Neural cell (in vitro differentiated cells): ENCODE measurements around the gene NUSAP1. TPM values are rescaled to one million over a fixed set of nuclear protein-coding genes. Genes with fewer than 3 reads are reported as not detected.

Experiments
- H2AFZ ChIP-seq: fragments of 200-600, 300-800 bp; sonication (generic), shearing (Covaris generic); 2 replicates; pipeline ENCODE4 v1.6.0; 2014; ENCODE audit warnings: low read depth, mild to moderate bottlenecking, antibody characterized with exemption, low read length, moderate library complexity
- H3F3A ChIP-seq: fragments of 200-600 bp; shearing (Covaris generic); 2 replicates; pipeline ENCODE4 v1.6.1; 2016; ENCODE audit warnings: mild to moderate bottlenecking, moderate library complexity, mixed read lengths, antibody characterized with exemption, low read length; ENCODE audit not compliant: insufficient read depth, poor library complexity, severe bottlenecking
- H3K27ac ChIP-seq: fragments of 200-600, 300-800 bp; sonication (generic), shearing (Covaris generic); 2 replicates; pipeline ENCODE4 v1.5.1; 2014; ENCODE audit warnings: mild to moderate bottlenecking, low read length, moderate library complexity
- H3K27me3 ChIP-seq: fragments of 300-800, 200-600 bp; sonication (generic), shearing (Covaris generic); 2 replicates; pipeline ENCODE4 v1.6.0; 2014; ENCODE audit warnings: mild to moderate bottlenecking, low read depth, low read length, moderate library complexity; ENCODE audit not compliant: insufficient read depth
- H3K36me3 ChIP-seq: fragments of 300-800, 200-600 bp; sonication (generic), shearing (Covaris generic); 2 replicates; pipeline ENCODE4 v1.5.1; 2014; ENCODE audit warnings: mild to moderate bottlenecking, antibody characterized with exemption, low read length, moderate library complexity; ENCODE audit not compliant: insufficient read depth
- H3K4me2 ChIP-seq: fragments of 300-800, 200-600 bp; sonication (generic), shearing (Covaris generic); 2 replicates; pipeline ENCODE4 v1.6.0; 2014; ENCODE audit warnings: mild to moderate bottlenecking, low read length
- H3K4me3 ChIP-seq: fragments of 300-800, 200-600 bp; sonication (generic), shearing (Covaris generic); 2 replicates; pipeline ENCODE4 v1.5.1; 2014; ENCODE audit warnings: mild to moderate bottlenecking, low read length, moderate library complexity
- H3K79me2 ChIP-seq: fragments of 200-600 bp; shearing (Covaris generic); replicated peaks from 2 replicates; pipeline ENCODE4 v1.6.0; 2014; ENCODE audit warnings: mild to moderate bottlenecking, low read length, moderate library complexity; ENCODE audit not compliant: insufficient read depth
- H3K9ac ChIP-seq: fragments of 300-800, 200-600 bp; sonication (generic), shearing (Covaris generic); 2 replicates; pipeline ENCODE4 v1.6.1; 2016; ENCODE audit warnings: mild to moderate bottlenecking, low read length, mixed read lengths
- H3K9me2 ChIP-seq: fragments of 200-600 bp; shearing (Covaris generic); 2 replicates; pipeline ENCODE4 v1.6.1; 2016; ENCODE audit warnings: mild to moderate bottlenecking, low read length, mixed read lengths; ENCODE audit not compliant: insufficient read depth
- H3K9me3 ChIP-seq: fragments of 200-600, 300-800 bp; sonication (generic), shearing (Covaris generic); 2 replicates; pipeline ENCODE4 v1.6.1; 2016; ENCODE audit warnings: mild to moderate bottlenecking, mixed run types, low read length, moderate library complexity, mixed read lengths
- H4K20me1 ChIP-seq: fragments of 200-600 bp; shearing (Covaris generic); 2 replicates; pipeline ENCODE4 v1.6.1; 2016; ENCODE audit warnings: mild to moderate bottlenecking, mixed run types; ENCODE audit not compliant: insufficient read depth
- CTCF ChIP-seq: fragments of 450-650 bp; IDR thresholded peaks from 2 replicates; pipeline ENCODE4 v1.5.1; 2014; ENCODE audit warnings: antibody characterized with exemption, mild to moderate bottlenecking, moderate library complexity; ENCODE audit not compliant: poor library complexity, severe bottlenecking
- EP300 ChIP-seq: fragments of 450-650 bp; conservative IDR thresholded peaks from 2 replicates; pipeline ENCODE4 v1.6.1; 2014; ENCODE audit warnings: antibody characterized with exemption, mild to moderate bottlenecking, moderate library complexity; ENCODE audit not compliant: poor library complexity, severe bottlenecking
- EZH2 ChIP-seq: fragments of 200-600, 300-800 bp; shearing (Covaris generic), sonication (generic); IDR thresholded peaks from 2 replicates; pipeline ENCODE4 v1.6.1; 2014; ENCODE audit warnings: antibody characterized with exemption, low read length, borderline replicate concordance, mild to moderate bottlenecking; ENCODE audit not compliant: insufficient read depth, poor library complexity, severe bottlenecking
- MXI1 ChIP-seq: fragments of 450-650 bp; conservative IDR thresholded peaks from 2 replicates; pipeline ENCODE4 v1.6.1; 2014; ENCODE audit warnings: antibody characterized with exemption, mild to moderate bottlenecking; ENCODE audit not compliant: poor library complexity, severe bottlenecking
- POLR2AphosphoS5 ChIP-seq: IDR thresholded peaks from 2 replicates; pipeline ENCODE4 v1.6.1; 2012
- RAD21 ChIP-seq: fragments of 450-650 bp; conservative IDR thresholded peaks from 2 replicates; pipeline ENCODE4 v1.6.1; 2014; ENCODE audit warnings: antibody characterized with exemption, mild to moderate bottlenecking, moderate library complexity
- REST ChIP-seq: IDR thresholded peaks from 2 replicates; pipeline ENCODE4 v1.6.1; 2012; ENCODE audit warnings: borderline replicate concordance
- SMC3 ChIP-seq: fragments of 450-650 bp; conservative IDR thresholded peaks from 2 replicates; pipeline ENCODE4 v1.6.1; 2014; ENCODE audit warnings: antibody characterized with exemption, mild to moderate bottlenecking, moderate library complexity; ENCODE audit not compliant: poor library complexity
- TAF1 ChIP-seq: IDR thresholded peaks from 2 replicates; pipeline ENCODE4 v1.6.1; 2012; ENCODE audit warnings: low read depth
- polyA plus RNA-seq: library from polyadenylated mRNA; depleted of rRNA; stranded (reverse); fragments of >200 nt; gene quantifications from 2 replicates; pipeline ENCODE4 v1.2.3, GENCODE V29; 2014

Gene NUSAP1
- polyA plus RNA-seq, 1 donor from 2014 or later: 13.6 TPM

- Histone ChIP-seq H3K4me3 (peak overlapping the region; percentile 86), H3K27ac (no peak overlapping the region), H3F3A (peaks cover 2% of the 10 kb centered on the region), H3K9ac (peak overlapping the region; percentile 93), H3K9me3 (no peaks in the 10 kb centered on the region), H3K9me2 (no peaks in the 10 kb centered on the region), H3K79me2 (peaks cover 29% of the 10 kb centered on the region), H2AFZ (no peak overlapping the region), H3K36me3 (peaks cover 8% of the 10 kb centered on the region), H3K4me2 (peak overlapping the region; percentile 72), H4K20me1 (no peaks in the 10 kb centered on the region), H3K27me3 (no peaks in the 10 kb centered on the region)
- TF ChIP-seq POLR2AphosphoS5 (no peak), CTCF (no peak), MXI1 (no peak), REST (no peak), SMC3 (no peak), TAF1 (no peak), EZH2 (no peak), RAD21 (no peak), EP300 (no peak)
These were observed 47.4 kb upstream of the NUSAP1 start for GRCh38 chr15:41285285-41285684.

- Histone ChIP-seq H3K9ac (no peak overlapping the region), H3K4me2 (no peak overlapping the region), H3K9me3 (no peaks in the 10 kb centered on the region), H3K79me2 (peaks cover 29% of the 10 kb centered on the region), H3K27ac (no peak overlapping the region), H3K4me3 (no peak overlapping the region), H3K27me3 (no peaks in the 10 kb centered on the region), H2AFZ (no peak overlapping the region), H3F3A (peaks cover 2% of the 10 kb centered on the region), H3K36me3 (peaks cover 8% of the 10 kb centered on the region), H4K20me1 (no peaks in the 10 kb centered on the region), H3K9me2 (no peaks in the 10 kb centered on the region)
- TF ChIP-seq MXI1: no peak
- TF ChIP-seq SMC3: no peak
- no peak for TF ChIP-seq RAD21
These were observed 45.9 kb upstream of the NUSAP1 start for GRCh38 chr15:41286665-41287333.
